GM04503 (cell line): ENCODE results near the gene PTPRB.

Source experiments
- DNase-seq: peaks from one replicate; pipeline ENCODE4 v3.0.0-alpha.2; 2012; ENCODE audit warnings: low read depth

The PTPRB gene

GRCh38 chr12:70592664-70593063 lies 44.6 kb downstream of the PTPRB start:
- DNase-seq = no peak

DNA sequence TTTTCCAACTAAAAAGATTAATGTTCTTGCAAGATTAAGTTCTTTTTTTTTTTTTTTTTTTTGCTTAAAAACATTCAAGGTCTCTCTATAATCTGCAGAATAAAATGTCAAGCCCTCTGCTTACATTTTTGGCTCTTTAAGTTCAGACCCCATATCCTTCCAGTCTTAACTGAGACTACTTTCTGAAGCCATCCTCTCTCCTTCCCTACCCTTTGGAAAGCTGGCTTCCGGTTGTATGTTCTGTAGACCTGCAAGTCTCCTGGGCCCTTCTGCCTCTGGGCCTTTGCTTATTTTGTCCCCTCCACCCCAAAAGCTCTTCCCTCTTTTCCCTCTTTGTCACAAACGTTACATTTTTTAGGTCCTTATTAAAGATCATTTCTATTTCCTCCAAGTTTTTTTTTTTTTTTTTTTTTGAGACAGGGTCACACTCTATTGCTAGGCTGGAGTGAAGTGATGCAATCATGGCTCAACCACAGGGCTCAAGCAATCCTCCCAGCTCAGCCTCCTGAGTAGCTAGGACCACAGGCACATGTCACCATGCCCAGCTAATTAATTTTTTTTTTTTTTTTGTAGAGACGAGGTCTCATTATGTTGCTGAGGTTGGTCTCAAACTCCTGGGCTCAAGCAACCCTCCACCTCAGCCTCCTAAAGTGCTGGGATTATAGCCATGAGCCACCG lies 46.5 kb downstream of the PTPRB start:
- DNase-seq = no peak

- DNase-seq = peak; percentile 18
These were observed 47.2 kb downstream of the PTPRB start for GRCh38 chr12:70590051-70590450.

DNA sequence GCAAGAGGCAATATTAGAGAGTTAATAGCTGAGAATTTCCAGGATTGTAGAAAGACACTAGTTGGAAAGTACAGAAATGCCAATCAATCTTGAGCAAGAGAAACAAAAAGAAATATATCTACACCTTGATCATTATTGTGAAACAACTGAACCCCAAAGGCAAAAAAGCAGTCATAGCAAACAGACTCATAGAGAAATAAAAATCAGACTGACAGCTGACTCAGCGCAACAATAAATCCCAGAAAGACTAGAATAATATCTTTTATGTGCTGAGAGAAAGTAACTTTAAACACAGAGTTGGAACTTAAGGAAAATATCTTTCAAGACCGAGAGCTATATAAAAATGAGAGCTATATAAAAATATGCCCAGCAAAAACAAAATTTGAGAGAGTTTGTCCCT lies 52.9 kb downstream of the PTPRB start:
- DNase-seq = no peak

DNA sequence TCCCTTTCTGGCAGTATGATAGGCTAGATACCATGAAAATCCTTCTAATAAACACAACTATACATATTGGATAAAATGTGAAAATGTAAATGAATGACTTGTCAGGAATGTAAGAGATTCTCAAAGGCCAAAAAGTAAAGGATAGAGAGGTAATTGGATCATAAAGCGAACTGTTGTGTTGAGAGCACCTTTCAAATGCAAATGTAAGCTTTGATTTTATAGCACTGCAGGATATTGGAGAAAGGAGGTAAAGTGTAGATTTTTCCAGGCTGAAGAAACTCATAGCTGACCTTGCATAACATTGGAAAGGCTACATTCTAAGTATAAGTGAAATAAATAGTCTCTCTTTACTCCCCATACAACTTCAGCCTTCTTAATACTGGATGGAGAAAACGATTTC lies 54.0 kb downstream of the PTPRB start:
- no peak for DNase-seq

DNA sequence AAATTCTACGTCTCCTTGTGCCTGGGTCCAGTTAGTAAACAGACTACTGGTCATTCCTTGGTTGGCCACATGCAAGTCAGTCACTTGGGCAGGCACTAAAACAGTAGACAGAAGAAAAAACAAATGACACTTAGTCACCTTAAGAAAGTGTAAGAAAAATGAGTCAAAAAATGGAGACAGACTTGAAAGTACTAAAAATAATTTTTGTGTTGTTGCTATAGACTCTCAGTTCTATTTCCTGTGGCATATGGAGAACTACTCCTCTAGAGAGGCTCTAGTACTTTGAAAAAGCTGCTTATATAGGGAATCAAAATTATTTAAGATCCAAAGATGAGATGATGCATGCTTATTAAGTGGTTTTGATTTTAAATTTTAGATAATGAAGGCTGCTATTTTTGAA lies 56.0 kb downstream of the PTPRB start:
- DNase-seq = no peak

DNA sequence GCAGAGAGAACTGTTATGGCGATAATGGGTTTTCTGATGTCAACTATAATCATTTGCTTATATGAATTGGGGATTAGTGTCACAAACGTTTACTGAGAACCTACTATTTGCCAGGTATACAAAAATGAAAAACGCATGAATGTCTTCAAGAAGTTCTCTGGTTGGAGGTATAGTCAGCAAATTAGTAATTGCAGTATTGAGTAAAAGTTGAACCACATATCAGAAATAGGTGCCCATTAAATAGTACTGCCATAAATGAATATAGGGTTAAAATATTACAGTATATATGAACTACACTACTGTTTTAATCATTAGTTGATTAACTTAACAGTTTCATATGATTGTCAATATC lies 60.0 kb downstream of the PTPRB start:
- DNase-seq = no peak

GRCh38 chr12:70576341-70577282 lies 60.6 kb downstream of the PTPRB start:
- DNase-seq = peak; percentile 73

- no peak for DNase-seq
These were observed 65.4 kb downstream of the PTPRB start for GRCh38 chr12:70571705-70572268.

GRCh38 chr12:70571029-70571428 lies 66.2 kb downstream of the PTPRB start:
- DNase-seq = no peak

DNA sequence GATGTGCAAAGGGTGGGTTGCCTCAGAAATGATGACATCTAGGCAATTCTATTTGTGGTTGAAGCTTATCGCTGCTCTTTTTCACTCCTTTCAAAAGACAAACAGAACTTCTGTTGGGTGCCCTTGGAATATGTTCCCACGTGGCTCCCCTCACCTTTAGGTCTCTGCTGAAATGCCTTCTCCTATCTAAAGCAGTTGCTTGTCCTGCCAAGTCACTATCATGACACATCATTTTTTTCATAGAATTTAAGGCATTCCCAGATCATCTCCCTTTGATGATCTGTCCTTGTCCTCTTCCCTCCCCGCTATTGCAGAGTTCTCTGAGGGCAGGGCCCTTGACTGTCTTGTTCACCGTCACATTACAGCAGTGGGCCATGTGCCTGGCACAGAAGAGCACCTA lies 75.7 kb downstream of the PTPRB start:
- DNase-seq = no peak

DNA sequence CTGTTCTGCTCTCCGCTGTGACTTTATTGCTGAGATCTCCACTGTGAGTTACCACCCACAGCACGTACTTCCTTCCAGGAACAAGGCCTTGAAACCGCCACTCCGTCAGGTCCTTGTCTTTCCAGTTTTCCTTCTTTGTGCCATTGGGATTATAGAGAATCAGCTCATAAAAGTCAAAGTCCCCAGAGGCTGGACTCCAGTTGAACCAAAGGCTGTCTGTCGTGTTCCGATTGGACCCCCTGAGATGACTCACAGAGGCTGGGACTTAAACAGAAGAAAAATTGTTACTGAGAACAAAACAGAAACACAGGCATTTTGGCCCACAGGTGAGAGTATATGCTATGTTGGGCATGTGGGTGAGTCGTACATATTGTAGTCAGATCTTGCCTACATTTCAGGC lies 76.6 kb downstream of the PTPRB start:
- DNase-seq = no peak

DNA sequence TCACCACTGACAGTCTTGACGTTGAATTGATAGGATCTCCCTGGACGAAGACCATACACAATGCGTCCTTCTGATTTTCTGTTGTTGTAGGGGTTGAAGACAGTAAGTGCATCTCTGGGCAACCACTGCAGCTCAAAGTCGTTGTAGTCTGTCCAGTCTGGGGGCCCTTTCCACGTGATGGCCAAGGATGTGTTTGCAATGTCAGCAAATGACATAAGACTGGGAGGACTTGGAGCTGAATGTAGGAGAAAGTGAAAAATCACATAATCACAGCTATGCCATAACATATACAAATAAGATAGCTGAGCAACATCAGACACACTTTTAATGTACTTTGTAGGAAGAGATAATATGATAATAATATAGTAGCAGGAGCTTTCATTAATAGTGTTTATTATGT lies 77.8 kb downstream of the PTPRB start:
- no peak for DNase-seq

- no peak for DNase-seq
These were observed 79.5 kb downstream of the PTPRB start for GRCh38 chr12:70557583-70558191.

GRCh38 chr12:70556179-70556869 lies 80.9 kb downstream of the PTPRB start:
- no peak for DNase-seq

DNA sequence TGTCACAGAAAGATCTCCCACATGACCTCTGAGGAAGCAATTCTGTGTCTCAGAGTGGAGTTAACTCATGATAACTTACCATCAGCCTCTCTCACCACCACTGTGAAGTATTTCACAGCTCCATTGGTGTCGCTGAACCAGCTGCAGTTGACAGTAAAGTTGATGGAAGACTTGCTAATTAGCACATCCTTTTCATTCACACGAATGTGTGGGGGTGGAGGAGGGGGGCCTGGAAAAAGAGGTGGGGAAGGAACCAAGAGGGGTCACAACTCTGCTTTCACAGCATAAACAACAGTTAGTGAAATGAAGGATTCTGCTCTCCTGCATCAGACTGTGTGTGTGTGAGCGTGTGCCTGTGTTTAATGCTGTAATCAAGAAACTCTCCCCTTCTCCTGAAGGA lies 82.1 kb downstream of the PTPRB start:
- no peak for DNase-seq

GRCh38 chr12:70553391-70553859 lies 83.8 kb downstream of the PTPRB start:
- DNase-seq = no peak

- no peak for DNase-seq
These were observed 85.5 kb downstream of the PTPRB start for GRCh38 chr12:70551731-70552130.

GRCh38 chr12:70550180-70550577 lies 87.0 kb downstream of the PTPRB start:
- no peak for DNase-seq

DNA sequence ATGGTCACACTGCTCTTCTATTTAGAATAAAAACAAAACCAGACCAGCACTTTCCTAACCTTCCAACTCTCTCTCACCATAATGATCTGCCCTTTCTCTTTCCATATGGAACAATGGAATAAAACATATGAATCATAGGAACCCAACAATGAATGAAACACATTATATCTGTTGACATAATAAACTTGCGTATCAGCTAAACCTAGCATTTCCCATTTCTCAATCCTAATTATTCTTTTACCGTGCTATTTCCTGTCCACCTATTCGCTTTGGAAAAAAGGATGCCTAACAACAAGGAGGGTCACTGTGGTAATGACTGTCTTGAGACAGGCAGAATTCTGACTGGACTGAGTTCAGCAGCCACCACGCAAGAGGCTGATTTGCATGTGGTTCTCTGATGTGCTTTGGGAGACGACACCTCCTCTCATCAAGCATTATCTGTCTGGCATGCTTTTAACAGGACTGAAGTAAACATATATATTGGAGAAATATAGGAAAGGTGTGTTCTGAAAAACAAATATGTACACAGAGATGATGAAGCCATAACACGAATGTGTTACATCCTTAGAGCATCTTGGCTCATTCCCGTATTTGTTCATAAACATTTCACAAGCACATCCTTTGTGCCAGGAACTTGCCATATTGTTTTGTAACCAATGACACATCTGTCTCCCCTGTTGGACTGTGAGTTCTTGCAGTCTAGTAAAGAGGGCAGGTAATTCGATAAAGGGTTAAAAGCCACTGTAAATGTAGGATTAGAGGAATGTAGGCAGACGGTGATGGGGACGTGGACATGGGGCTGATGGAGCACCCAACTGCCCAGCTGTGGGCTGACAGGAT lies 87.7 kb downstream of the PTPRB start:
- DNase-seq = no peak

GRCh38 chr12:70543444-70543843 lies 93.8 kb downstream of the PTPRB start:
- peak; percentile 88 for DNase-seq
